ENCODE results near the gene ADH4.
"Not testable (repeated sequence)": the region's sequence is repeated elsewhere in the genome, so short reads cannot be mapped to it uniquely, and the experiment has no call there.

DNA sequence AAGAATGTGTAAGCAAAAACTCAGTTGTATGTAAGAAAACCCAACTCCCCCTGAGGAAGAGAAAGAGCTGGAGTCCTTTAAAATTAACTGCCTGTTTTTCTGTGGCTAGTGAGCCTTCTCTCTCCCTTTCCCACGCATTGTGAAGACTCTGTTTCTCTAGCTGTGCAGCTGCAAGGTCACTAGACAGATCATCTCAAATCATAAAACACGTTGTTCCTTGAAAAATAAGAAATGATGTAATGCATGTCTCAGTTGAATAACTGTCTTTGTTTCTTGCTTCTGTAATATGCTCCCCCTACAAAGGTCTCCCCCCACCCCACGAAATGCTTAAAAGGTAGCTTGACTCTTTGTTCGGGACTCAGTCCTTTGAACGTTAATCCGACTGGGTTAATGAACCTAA is 63.2 kb downstream of the ADH4 start:
- TF ChIP-seq, protein P1, sequence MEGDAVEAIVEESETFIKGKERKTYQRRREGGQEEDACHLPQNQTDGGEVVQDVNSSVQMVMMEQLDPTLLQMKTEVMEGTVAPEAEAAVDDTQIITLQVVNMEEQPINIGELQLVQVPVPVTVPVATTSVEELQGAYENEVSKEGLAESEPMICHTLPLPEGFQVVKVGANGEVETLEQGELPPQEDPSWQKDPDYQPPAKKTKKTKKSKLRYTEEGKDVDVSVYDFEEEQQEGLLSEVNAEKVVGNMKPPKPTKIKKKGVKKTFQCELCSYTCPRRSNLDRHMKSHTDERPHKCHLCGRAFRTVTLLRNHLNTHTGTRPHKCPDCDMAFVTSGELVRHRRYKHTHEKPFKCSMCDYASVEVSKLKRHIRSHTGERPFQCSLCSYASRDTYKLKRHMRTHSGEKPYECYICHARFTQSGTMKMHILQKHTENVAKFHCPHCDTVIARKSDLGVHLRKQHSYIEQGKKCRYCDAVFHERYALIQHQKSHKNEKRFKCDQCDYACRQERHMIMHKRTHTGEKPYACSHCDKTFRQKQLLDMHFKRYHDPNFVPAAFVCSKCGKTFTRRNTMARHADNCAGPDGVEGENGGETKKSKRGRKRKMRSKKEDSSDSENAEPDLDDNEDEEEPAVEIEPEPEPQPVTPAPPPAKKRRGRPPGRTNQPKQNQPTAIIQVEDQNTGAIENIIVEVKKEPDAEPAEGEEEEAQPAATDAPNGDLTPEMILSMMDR (conservative IDR thresholded peaks at IDR 0.05; ENCODE audit: low read length): not testable (repeated sequence)
- not testable (repeated sequence) for TF ChIP-seq EZH2phosphoT487 (IDR thresholded peaks at IDR 0.05; ENCODE audit: borderline replicate concordance, low read depth, low read length)
